Memory B cell (primary cell): ENCODE data around the gene FAM237A.

ENCODE experiments used
- ATAC-seq: fragments of 150-1000 bp; cut with Tn5 transposase; 2 replicates; pipeline ENCODE4 v1.10.0; 2021; ENCODE audit warnings: low read depth, mild to moderate bottlenecking, moderate library complexity
- DNase-seq, 2 donors: peaks; one replicate each; pipeline ENCODE4 v3.0.0; 2022; ENCODE audit warnings: low spot score in 2 of 2
- H3K27ac Mint-ChIP-seq: one replicate; pipeline ENCODE4 v1.8.0; 2022; ENCODE audit warnings: mild to moderate bottlenecking, moderate library complexity, mixed read lengths
- H3K27me3 Mint-ChIP-seq: one replicate; pipeline ENCODE4 v1.8.0; 2022; ENCODE audit warnings: mixed read lengths
- H3K36me3 Mint-ChIP-seq: one replicate; pipeline ENCODE4 v1.8.0; 2022; ENCODE audit warnings: mild to moderate bottlenecking, mixed read lengths
- H3K4me1 Mint-ChIP-seq: one replicate; pipeline ENCODE4 v1.8.0; 2022; ENCODE audit warnings: mixed read lengths
- H3K4me3 Mint-ChIP-seq: one replicate; pipeline ENCODE4 v1.8.0; 2022; ENCODE audit warnings: mild to moderate bottlenecking, moderate library complexity, mixed read lengths
- H3K9me3 Mint-ChIP-seq: one replicate; pipeline ENCODE4 v1.8.0; 2022; ENCODE audit warnings: mixed read lengths

Gene FAM237A

DNA sequence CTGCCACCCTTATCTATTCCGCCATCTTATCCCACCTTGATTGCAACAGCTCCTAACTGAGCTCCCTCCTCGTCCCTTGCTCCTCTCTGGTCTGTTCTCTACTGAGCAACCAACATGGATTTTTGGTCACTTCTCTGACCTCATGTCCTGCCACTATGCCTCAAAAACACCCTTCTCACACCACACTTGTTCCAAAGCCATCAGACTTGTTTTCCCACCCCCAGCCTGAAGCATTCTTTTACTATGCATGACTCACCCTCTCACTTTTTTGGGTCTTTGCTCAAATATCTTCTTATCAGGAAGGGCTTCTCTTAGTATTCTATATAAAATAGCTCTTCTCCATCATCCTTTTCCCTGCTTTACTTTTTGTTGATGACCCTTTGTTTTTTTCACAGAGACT lies 2.7 kb upstream of the FAM237A start:
- H3K4me3 Mint-ChIP-seq: no peak overlapping the region
- H3K27ac Mint-ChIP-seq: no peak overlapping the region
- H3K9me3 Mint-ChIP-seq: no peaks in the 10 kb centered on the region

DNA sequence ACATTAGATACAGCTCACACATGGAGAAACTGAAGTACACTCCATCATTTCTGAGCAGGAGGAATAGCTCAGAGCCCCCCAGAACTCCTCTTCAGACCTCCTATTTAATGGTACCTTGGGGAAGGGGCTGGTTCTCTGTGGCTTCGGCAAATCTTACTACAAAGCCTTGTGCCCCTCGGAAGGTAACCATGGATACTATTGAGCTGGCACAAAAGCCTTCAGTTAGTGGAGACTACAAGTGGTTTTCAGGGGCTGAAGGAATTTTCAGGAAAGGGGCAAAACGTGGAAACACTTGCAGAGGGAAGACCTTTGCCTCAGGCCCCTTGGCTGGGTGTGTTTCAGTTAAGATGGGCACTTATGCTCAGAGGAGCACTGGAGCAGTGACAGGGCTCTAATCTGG lies 1.1 kb upstream of the FAM237A start:
- H3K27me3 Mint-ChIP-seq: peaks cover 2% of the 10 kb centered on the region
- ATAC-seq: no peak
- no peak overlapping the region for H3K27ac Mint-ChIP-seq
- no peaks in the 10 kb centered on the region for H3K9me3 Mint-ChIP-seq
- no peaks in the 10 kb centered on the region for H3K4me1 Mint-ChIP-seq
- H3K4me3 Mint-ChIP-seq: no peak overlapping the region
- DNase-seq: no peak
- H3K36me3 Mint-ChIP-seq: no peaks in the 10 kb centered on the region

More for the DNA sequence above, 2.7 kb upstream of the FAM237A start:
- Mint-ChIP-seq H3K27me3 (peaks cover 2% of the 10 kb centered on the region), H3K4me1 (no peaks in the 10 kb centered on the region), H3K36me3 (no peaks in the 10 kb centered on the region)
- ATAC-seq: no peak
- no peak for DNase-seq

DNA sequence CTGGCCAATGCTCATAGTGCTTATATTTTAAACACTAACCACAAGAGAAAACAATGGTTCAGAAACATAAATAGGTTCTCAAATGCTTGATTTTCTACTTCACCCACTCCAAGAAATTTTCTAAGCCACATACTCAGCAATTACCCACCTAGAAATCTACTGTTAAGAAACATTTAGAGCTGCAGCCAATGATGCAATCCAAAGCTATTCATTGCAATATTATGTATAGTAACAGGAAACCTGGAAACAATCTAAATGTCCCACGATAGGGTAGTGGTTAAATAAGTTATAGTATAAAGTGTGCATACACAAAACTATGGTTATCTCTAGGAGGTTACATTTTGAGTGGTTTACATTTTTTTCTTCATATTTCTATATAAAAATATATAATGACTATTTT lies 5.7 kb downstream of the FAM237A start:
- ATAC-seq: no peak
- H3K36me3 Mint-ChIP-seq: no peaks in the 10 kb centered on the region
- no peaks in the 10 kb centered on the region for H3K9me3 Mint-ChIP-seq
- no peak for DNase-seq
- H3K4me1 Mint-ChIP-seq: no peaks in the 10 kb centered on the region
- no peaks in the 10 kb centered on the region for H3K27me3 Mint-ChIP-seq
- no peak overlapping the region for H3K4me3 Mint-ChIP-seq
- no peak overlapping the region for H3K27ac Mint-ChIP-seq

DNA sequence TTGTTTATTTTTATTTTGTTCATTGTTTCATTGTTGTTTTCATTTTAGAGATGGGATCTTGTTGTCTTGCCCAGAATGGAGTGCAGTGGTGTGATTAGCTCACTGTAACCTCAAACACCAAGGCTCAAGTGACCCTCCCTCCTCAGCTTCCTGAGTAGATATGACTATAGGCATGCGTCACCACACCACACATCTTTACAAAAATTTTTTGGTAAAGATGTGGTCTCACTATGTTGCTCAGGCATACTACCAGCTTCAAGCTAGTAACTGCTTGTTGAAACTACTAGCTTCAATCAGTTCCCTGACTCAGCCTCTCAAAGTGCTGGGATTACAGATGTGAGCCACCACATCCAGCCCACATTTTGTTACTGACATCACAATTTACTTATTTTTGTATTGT lies 14.8 kb downstream of the FAM237A start:
- H3K9me3 Mint-ChIP-seq: peaks cover 6% of the 10 kb centered on the region
- no peak overlapping the region for H3K4me3 Mint-ChIP-seq
- DNase-seq: no peak
- no peaks in the 10 kb centered on the region for H3K36me3 Mint-ChIP-seq
- H3K27ac Mint-ChIP-seq: no peak overlapping the region
- no peak for ATAC-seq
- no peaks in the 10 kb centered on the region for H3K4me1 Mint-ChIP-seq
- H3K27me3 Mint-ChIP-seq: peaks cover 4% of the 10 kb centered on the region

DNA sequence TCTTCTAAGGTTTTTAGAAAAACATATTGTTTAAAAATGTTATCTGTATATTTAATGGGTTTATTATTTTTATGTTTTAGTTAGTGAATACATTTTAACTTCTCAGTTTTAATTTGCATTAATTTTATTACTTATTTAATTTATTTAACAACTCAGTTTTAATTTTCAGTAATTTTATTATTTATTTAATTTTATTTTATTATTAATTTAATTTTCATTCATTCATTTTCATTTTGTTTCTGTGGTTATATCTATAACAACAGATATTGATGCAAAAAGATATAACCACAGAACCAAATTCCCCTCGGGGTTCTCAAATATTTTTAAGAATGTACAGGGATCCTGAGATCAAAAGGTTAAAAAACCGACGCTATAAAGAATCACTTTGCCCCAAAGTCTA lies 23.0 kb downstream of the FAM237A start:
- no peak overlapping the region for H3K4me3 Mint-ChIP-seq
- ATAC-seq: no peak
- H3K4me1 Mint-ChIP-seq: no peaks in the 10 kb centered on the region

DNA sequence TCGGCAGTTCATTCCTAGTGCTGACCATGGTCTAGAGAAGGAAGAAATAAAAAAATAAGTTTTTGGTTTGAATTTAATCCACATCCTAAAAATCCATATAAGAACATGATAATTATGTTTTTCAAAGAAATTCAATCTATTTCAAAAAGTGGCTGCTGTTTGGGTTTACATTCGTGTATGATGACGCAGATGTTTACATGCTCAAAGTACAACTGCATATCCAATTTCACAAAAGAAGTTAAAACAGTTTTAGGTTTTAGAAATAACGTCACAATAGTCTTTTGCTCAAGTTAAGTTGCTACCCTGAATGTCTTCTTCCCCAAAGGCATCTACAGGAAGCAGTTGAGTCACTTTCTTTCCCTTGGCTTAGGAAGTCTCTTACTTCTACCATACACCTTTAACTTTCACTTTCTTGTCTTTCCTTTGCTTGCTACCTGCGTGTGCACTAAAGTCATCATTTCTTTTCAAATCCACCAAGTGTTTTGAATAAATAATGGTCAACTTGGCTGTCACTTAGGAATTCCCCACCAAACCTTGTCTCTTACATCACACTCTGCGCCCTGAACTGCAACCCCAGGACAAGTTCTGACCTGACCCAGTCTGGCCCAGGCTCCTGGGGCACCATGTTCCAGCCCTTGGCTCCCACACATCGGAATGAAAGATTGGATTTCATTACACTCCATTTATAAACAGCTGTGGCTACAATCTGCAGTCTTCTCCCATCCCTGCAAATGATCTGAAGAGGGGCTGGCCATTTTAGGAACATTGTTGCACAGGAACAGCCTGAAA lies 28.4 kb downstream of the FAM237A start:
- no peak for ATAC-seq
- H3K4me3 Mint-ChIP-seq: no peak overlapping the region
- no peaks in the 10 kb centered on the region for H3K9me3 Mint-ChIP-seq
- no peak overlapping the region for H3K27ac Mint-ChIP-seq
- no peaks in the 10 kb centered on the region for H3K4me1 Mint-ChIP-seq
- peaks cover 7% of the 10 kb centered on the region for H3K27me3 Mint-ChIP-seq
- H3K36me3 Mint-ChIP-seq: no peaks in the 10 kb centered on the region
- no peak for DNase-seq

More for the DNA sequence above, 23.0 kb downstream of the FAM237A start:
- Mint-ChIP-seq H3K27me3 (peaks cover 7% of the 10 kb centered on the region), H3K9me3 (no peaks in the 10 kb centered on the region), H3K27ac (no peak overlapping the region), H3K36me3 (no peaks in the 10 kb centered on the region)
- DNase-seq: no peak

DNA sequence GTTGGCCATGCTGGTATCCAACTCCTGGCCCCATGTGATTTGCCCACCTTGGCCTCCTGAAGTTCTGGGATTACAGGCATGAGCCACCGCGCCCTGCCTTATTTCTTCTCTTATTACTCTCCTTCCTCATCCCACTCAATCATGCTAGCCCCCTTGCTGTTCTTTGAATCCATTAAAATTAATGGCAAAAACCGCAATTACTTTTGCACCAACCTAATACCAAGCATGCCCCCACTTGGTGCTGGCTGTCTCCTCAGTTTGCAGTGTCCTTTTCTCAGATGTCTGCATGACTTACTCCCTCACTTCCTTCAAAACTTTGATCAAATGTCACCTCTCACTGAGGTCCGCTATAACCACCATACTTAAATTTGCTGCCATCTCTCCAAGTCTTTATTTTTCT lies 41.3 kb downstream of the FAM237A start:
- Mint-ChIP-seq H3K27me3 (peaks cover 3% of the 10 kb centered on the region), H3K4me3 (no peak overlapping the region), H3K9me3 (no peaks in the 10 kb centered on the region), H3K27ac (no peak overlapping the region), H3K36me3 (no peaks in the 10 kb centered on the region), H3K4me1 (no peaks in the 10 kb centered on the region)
- ATAC-seq: no peak
- no peak for DNase-seq

DNA sequence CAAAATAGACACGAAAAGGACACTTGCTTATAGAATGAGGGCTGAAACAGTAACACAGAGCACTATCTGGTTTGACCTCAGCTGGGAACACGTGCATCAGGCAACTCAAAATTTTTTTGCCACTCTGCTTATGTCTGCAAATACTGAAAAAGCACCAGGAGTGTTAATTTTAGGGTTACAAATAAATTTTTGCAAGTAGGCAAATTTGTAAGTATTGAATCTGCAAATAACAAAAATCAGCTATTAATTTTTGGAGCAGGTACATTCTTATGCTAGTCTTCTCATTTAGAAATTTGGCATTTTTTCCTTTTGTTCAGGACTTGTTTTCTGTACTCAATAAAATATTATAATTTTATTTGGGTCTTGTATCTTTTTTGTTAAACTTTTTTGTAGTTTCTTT lies 46.2 kb downstream of the FAM237A start:
- Mint-ChIP-seq H3K36me3 (no peaks in the 10 kb centered on the region), H3K4me1 (no peaks in the 10 kb centered on the region), H3K27me3 (peaks cover 9% of the 10 kb centered on the region), H3K4me3 (no peak overlapping the region), H3K9me3 (no peaks in the 10 kb centered on the region), H3K27ac (no peak overlapping the region)
- ATAC-seq (no peak), DNase-seq (no peak)

DNA sequence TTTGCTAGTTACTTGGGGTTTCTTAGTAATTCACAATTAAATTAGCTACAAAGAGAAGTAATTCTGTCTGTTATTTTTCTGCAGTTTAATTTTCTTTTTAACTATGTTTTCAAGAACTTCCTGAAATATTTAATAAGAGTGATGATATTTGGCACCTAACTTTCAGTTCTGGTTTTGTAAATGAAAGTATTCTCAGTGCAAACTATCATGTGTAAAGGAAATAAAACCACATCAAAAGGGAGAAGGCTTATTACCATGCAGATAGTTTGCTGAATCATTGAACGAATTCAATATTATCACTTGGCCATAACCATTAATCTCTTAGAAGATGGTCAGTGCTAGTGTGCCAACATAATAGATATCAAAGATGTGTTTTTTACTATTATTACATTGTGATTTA lies 46.7 kb downstream of the FAM237A start:
- H3K36me3 Mint-ChIP-seq: no peaks in the 10 kb centered on the region

DNA sequence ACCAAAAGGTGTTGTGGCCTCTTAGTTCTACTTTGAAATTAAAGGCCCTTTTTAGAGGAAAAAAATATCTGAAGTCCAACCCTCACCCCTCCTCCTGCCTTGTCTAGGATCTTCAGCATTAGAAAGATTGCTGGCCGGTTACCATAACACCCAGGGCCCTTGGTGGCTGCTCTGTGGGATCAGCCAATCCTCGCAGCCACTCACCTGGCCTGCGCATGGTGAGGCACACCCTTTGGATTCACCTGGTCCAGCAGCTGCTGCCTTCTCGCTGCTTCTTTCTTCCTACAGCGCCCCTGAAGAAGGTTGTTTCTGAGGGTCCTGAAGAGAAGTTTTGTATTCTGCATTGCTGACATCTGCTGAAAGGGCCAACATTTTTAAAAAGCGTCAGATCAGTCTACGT lies 50.7 kb downstream of the FAM237A start:
- no peak overlapping the region for H3K4me3 Mint-ChIP-seq
- ATAC-seq (no peak), DNase-seq (no peak)
- H3K4me1 Mint-ChIP-seq: no peaks in the 10 kb centered on the region
- H3K27me3 Mint-ChIP-seq: peaks cover 9% of the 10 kb centered on the region
- no peaks in the 10 kb centered on the region for H3K36me3 Mint-ChIP-seq
- no peaks in the 10 kb centered on the region for H3K9me3 Mint-ChIP-seq
- no peak overlapping the region for H3K27ac Mint-ChIP-seq

More for the DNA sequence above, 46.7 kb downstream of the FAM237A start:
- ATAC-seq: peak; percentile 38
- Mint-ChIP-seq H3K4me1 (no peaks in the 10 kb centered on the region), H3K27me3 (peaks cover 9% of the 10 kb centered on the region), H3K4me3 (no peak overlapping the region), H3K9me3 (no peaks in the 10 kb centered on the region), H3K27ac (no peak overlapping the region)
- DNase-seq: no peak

DNA sequence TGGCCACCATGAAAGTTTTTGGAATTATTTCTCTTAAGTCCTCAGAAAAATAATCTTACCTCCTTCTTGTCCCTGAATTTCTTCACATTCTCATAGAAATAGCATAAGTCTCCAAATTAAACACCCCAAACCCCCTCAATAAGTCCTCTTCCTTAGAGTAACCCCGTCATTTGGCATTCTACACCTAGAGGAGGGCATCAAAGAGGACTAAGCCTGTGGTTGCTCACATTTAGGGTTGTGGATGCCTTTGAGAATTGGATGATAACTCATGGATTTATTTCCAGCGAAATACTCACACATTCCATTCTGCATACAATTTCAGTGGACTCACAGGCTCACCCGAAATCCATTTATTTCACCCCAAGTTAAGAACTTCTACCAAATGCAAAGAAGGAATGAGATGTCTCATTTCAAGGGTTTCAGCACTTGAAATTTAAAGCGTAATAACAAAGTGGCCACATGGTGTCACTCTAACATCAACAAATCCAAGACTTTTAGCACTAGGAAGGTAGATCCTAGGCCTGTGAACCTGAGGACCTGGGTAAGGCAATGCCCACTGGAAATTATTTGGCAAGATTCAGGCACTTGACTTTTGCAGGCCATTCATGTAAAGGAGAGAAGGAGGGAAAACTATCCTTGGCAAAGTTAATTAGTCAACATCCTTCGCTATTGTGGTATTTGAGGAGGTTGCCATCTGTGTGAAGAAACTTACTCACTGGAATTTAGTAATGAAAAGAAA lies 51.3 kb downstream of the FAM237A start:
- Mint-ChIP-seq H3K4me3 (no peak overlapping the region), H3K4me1 (no peaks in the 10 kb centered on the region), H3K27ac (no peak overlapping the region), H3K27me3 (peaks cover 9% of the 10 kb centered on the region), H3K36me3 (no peaks in the 10 kb centered on the region), H3K9me3 (no peaks in the 10 kb centered on the region)
- ATAC-seq (peak; percentile 53), DNase-seq (peak; percentile 44 to 48)

DNA sequence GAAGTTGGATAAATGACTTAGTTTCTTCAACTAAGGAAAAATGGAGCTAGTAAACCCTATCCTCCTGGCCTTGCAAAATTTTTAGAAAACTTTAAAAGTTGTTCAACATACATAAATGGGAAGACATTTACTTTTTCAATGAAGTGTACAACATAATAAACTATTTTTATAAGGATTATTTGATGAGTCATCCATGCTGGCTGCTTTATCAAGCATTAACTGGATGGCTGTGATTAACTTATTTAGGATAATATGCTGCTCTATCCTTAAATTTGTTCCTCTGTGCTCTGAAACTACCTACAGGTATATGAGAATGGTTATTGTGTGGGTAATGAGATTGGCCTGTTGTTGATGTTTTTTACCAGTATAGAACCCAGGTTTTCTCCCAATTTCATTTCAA lies 54.6 kb downstream of the FAM237A start:
- Mint-ChIP-seq H3K9me3 (no peaks in the 10 kb centered on the region), H3K4me3 (no peak overlapping the region), H3K27ac (no peak overlapping the region), H3K4me1 (peaks cover 3% of the 10 kb centered on the region), H3K36me3 (no peaks in the 10 kb centered on the region), H3K27me3 (peaks cover 12% of the 10 kb centered on the region)
- ATAC-seq (no peak), DNase-seq (no peak)

DNA sequence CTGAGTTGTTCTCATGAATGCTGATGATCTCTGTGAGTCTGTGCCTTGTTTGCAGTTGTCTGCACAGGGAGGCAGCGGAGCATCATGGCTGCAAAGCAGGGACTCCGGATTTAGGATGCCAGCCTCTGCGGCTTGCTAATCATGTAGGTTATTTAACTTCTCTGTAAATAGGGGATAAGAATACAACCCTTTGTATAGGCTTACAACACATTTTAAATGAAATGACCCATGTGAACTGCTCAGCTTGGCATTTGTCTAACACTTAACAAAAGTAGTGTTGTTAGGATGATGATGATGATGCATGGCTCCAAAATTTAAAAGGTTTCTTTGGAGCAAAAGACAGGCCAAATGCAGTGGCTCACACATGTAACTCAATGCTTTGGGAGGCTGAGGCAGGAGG lies 56.5 kb downstream of the FAM237A start:
- peaks cover 3% of the 10 kb centered on the region for H3K4me1 Mint-ChIP-seq
- no peak for DNase-seq
- peaks cover 17% of the 10 kb centered on the region for H3K27me3 Mint-ChIP-seq
- no peaks in the 10 kb centered on the region for H3K36me3 Mint-ChIP-seq
- no peak overlapping the region for H3K27ac Mint-ChIP-seq
- no peak overlapping the region for H3K4me3 Mint-ChIP-seq
- H3K9me3 Mint-ChIP-seq: no peaks in the 10 kb centered on the region
- no peak for ATAC-seq
